ENCODE data around the gene SYTL1.

SYTL1 gene

DNA sequence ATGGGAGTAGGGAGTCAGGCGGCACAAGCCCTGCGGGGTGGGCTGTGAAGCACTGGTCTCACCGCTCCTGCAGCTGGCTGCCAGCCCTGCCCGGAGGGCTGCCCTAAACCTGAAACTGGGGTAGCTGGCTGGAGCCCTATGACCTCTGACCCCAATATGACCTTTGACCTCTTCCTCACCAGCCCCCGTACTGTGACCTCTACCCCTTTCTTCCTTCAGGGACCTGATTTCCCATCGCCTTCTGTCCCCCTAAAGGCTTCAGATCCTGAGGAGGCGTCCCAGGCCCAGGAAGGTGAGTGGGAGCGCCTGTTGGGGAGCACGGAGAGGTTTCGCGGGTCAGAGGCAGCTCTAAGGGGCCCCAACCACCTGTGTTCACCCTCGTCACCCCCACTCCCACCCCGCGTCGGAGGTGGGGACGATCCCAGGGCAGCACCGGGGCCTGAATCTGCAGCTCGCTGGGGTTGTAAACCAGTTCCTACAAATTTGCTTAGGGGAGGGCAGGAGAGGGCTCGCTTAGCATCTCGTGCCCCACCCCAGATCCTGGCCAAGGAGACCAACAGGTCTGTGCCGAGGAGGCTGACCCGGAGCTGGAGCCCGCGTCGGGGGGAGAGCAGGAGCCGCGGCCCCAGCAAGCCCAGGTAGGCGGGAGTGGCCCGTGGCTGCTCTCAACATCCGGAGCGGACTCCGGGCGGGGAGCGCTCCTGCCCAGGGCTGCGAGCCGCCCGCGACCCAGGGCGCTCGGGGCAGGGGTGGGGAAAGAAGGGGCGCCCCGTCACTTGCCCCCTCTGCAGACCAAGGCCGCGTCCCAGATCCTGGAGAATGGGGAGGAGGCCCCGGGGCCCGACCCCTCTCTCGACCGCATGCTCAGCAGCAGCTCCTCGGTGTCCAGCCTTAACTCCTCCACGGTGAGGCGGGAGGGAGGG is 7.3 kb downstream of the SYTL1 start:
- TF ChIP-seq, protein P1, sequence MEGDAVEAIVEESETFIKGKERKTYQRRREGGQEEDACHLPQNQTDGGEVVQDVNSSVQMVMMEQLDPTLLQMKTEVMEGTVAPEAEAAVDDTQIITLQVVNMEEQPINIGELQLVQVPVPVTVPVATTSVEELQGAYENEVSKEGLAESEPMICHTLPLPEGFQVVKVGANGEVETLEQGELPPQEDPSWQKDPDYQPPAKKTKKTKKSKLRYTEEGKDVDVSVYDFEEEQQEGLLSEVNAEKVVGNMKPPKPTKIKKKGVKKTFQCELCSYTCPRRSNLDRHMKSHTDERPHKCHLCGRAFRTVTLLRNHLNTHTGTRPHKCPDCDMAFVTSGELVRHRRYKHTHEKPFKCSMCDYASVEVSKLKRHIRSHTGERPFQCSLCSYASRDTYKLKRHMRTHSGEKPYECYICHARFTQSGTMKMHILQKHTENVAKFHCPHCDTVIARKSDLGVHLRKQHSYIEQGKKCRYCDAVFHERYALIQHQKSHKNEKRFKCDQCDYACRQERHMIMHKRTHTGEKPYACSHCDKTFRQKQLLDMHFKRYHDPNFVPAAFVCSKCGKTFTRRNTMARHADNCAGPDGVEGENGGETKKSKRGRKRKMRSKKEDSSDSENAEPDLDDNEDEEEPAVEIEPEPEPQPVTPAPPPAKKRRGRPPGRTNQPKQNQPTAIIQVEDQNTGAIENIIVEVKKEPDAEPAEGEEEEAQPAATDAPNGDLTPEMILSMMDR (IDR thresholded peaks at IDR 0.05; ENCODE audit: low read depth, low read length), result no peak
- H3K9me3 ChIP-seq, result no peaks in the 10 kb centered on the region
- H3K27me3 ChIP-seq, result no peaks in the 10 kb centered on the region
- H3K4me1 ChIP-seq, result no peaks in the 10 kb centered on the region
- peak overlapping the region; percentile 48 for H3K4me3 ChIP-seq (ENCODE audit: low read depth, low read length)
- DNase-seq, result peak; percentile 41
- no peaks in the 10 kb centered on the region for H3K36me3 ChIP-seq

DNA sequence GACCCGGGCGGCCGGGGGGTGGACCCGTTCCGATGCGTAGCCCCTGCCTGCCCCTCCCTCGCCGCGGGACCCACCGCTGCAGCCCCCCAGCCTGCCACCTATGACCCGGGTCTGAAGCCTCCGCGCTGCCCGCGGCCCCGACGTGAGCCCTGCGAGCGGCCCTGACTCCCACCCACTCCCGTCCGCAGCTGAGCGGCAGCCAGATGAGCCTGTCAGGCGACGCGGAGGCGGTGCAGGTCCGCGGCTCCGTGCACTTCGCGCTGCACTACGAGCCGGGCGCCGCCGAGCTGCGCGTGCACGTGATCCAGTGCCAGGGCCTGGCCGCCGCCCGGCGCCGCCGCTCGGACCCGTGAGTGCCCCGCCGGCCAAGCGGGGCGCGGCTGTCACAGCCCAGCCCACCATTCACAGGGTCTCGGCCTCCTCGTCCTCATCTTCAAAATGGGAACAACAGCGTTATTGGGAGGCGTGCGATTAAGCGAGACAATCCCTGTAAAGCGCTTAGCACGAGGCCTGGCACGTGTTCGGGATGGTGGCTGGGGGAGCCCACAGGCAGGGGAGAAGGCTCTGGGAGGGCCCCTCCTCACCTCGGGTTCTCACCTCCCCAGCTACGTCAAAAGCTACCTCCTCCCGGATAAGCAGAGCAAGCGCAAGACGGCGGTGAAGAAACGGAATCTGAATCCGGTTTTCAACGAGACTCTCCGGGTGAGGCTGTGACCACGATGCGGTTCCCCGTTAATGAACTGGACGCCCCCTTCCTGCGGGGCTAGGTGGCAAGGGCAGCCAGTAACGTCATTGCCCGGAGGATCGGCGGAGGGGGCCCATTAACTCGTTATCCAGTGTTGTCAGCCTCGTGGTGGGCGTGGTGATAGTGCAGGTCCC is 8.2 kb downstream of the SYTL1 start:
- peak; percentile 72 for DNase-seq

DNA sequence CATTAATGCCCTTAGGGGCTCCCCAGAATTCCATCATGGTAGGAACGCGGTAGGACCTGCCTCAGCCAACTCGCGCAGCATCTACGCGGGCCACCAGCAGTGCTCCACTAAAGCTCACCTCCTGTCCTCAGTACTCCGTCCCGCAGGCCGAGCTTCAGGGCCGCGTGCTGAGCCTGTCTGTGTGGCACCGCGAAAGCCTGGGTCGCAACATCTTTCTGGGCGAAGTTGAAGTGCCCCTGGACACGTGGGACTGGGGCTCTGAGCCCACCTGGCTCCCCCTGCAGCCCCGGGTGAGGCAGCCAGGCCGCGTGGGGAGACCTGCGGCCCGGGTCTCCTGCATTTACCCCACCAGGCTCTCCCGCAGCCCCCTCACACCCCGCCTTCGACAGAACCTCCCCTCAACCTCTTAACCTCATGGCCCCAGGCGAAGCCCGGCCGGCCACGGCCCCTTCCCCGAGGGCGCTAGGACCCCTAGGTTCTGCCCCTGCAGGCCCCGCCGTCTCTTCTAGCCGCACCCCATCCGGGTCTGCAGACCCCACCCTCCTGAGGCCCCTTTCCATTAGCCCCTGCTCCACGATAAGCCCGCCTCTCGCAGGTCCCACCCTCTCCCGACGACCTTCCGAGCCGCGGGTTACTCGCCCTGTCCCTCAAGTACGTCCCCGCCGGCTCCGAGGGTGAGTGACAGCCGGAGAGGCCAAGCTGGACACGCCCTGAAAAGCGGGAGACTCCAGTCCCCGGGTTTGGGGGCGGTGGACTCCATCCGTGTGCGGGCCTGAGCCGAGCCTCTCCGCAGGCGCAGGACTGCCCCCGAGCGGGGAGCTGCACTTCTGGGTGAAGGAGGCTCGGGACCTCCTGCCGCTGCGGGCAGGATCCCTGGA is 9.1 kb downstream of the SYTL1 start:
- Histone ChIP-seq H3K27me3 (no peaks in the 10 kb centered on the region), H3K36me3 (no peaks in the 10 kb centered on the region), H3K9me3 (no peaks in the 10 kb centered on the region), H3K4me3 (ENCODE audit: low read depth, low read length) (no peak overlapping the region), H3K4me1 (no peaks in the 10 kb centered on the region)
- DNase-seq, result no peak
- TF ChIP-seq, protein P1 (IDR thresholded peaks at IDR 0.05; ENCODE audit: low read depth, low read length), result no peak

More for the DNA sequence above, 8.2 kb downstream of the SYTL1 start:
- H3K4me3 ChIP-seq (ENCODE audit: low read depth, low read length), result peak overlapping the region; percentile 48
- H3K27me3 ChIP-seq, result no peaks in the 10 kb centered on the region
- H3K36me3 ChIP-seq, result no peaks in the 10 kb centered on the region
- no peaks in the 10 kb centered on the region for H3K4me1 ChIP-seq
- H3K9me3 ChIP-seq, result no peaks in the 10 kb centered on the region
- TF ChIP-seq, protein P1 (IDR thresholded peaks at IDR 0.05; ENCODE audit: low read depth, low read length), result no peak

DNA sequence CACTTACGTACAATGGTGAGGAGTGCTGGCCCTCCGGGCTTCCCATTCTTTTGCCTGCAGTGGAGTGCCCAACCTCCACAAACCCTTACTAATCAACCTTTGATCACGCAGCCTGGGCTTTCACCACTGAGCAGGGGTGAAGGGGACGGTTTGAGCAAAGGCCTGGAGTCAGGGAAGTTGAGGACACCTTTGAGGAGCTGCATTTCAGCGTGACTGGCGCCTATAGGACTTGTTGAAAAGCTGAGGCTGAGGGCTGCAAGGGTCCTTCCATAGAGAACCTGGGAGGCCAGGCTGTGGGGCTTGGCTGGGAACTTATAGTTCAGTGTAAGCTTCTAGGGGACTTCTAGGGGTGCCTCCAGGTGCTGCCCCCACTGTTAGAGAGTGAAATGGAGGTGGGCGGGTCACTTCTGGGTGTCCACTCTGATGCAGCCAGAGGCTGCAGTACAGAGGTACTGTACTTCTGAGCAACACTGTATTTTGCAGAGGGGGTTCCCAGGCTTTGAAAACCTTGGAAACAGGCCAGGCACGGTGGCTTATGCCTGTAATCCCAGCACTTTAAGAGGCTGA is 9.8 kb downstream of the SYTL1 start:
- Histone ChIP-seq H3K4me1 (no peaks in the 10 kb centered on the region), H3K27me3 (no peaks in the 10 kb centered on the region), H3K36me3 (no peaks in the 10 kb centered on the region), H3K9me3 (no peaks in the 10 kb centered on the region), H3K4me3 (ENCODE audit: low read depth, low read length) (no peak overlapping the region)
- TF ChIP-seq, protein P1 (IDR thresholded peaks at IDR 0.05; ENCODE audit: low read depth, low read length), result no peak
- DNase-seq, result no peak

DNA sequence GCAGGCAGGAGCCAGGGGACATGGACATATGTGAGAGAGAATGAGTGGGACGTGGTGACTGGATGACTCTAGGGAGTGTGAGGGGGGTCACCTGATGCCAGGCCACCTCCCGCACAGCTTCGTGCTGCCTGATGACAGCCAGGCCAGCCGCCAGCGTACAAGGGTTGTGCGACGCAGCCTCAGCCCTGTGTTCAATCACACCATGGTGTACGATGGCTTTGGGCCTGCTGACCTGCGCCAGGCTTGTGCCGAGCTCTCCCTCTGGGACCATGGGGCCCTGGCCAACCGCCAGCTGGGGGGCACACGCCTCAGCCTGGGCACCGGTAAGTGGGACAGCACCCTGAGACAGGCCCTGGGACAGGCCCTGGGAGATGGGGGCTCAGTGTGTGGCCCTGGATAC is 11.3 kb downstream of the SYTL1 start:
- no peaks in the 10 kb centered on the region for H3K9me3 ChIP-seq
- TF ChIP-seq, protein P1 (IDR thresholded peaks at IDR 0.05; ENCODE audit: low read depth, low read length), result no peak
- no peaks in the 10 kb centered on the region for H3K4me1 ChIP-seq
- H3K27me3 ChIP-seq, result no peaks in the 10 kb centered on the region
- H3K4me3 ChIP-seq (ENCODE audit: low read depth, low read length), result no peak overlapping the region
- no peak for DNase-seq
- no peaks in the 10 kb centered on the region for H3K36me3 ChIP-seq
